HG03342 (cell line): Measurements from ENCODE around the gene ARHGAP15.

Source experiments
- ATAC-seq: cut with Tn5 transposase; IDR thresholded peaks from one replicate; pipeline ENCODE4 v1.9.1; 2021; ENCODE audit warnings: mild to moderate bottlenecking, moderate library complexity; ENCODE audit not compliant: unreplicated experiment

ARHGAP15 gene

GRCh38 chr2:143258126-143258892, 129.1 kb downstream of the ARHGAP15 start:
- ATAC-seq = no peak

GRCh38 chr2:143259368-143259958, 130.2 kb downstream of the ARHGAP15 start:
- ATAC-seq = peak; percentile 57

- ATAC-seq = peak; percentile 60
Observed at GRCh38 chr2:143261986-143262385, 132.8 kb downstream of the ARHGAP15 start.

GRCh38 chr2:143262389-143262788, 133.2 kb downstream of the ARHGAP15 start:
- no peak for ATAC-seq

GRCh38 chr2:143263066-143263625, 133.9 kb downstream of the ARHGAP15 start:
- no peak for ATAC-seq

- ATAC-seq = no peak
Observed at GRCh38 chr2:143264851-143265250, 135.6 kb downstream of the ARHGAP15 start.

- ATAC-seq = no peak
Observed at GRCh38 chr2:143279672-143280071, 150.5 kb downstream of the ARHGAP15 start.

GRCh38 chr2:143280097-143280757, 151.0 kb downstream of the ARHGAP15 start:
- ATAC-seq = no peak

- no peak for ATAC-seq
Observed at GRCh38 chr2:143282684-143283083, 153.5 kb downstream of the ARHGAP15 start.

GRCh38 chr2:143284087-143284675, 155.0 kb downstream of the ARHGAP15 start:
- peak; percentile 85 for ATAC-seq

GRCh38 chr2:143289025-143289424, 159.8 kb downstream of the ARHGAP15 start:
- ATAC-seq = no peak

- ATAC-seq = no peak
Observed at GRCh38 chr2:143290221-143290620, 161.0 kb downstream of the ARHGAP15 start.

- ATAC-seq = no peak
Observed at GRCh38 chr2:143294068-143294467, 164.8 kb downstream of the ARHGAP15 start.

- ATAC-seq = peak; percentile 49
Observed at GRCh38 chr2:143296089-143296488, 166.9 kb downstream of the ARHGAP15 start.

- no peak for ATAC-seq
Observed at GRCh38 chr2:143297182-143297581, 168.0 kb downstream of the ARHGAP15 start.

GRCh38 chr2:143300536-143300935, 171.3 kb downstream of the ARHGAP15 start:
- no peak for ATAC-seq

- ATAC-seq = no peak
Observed at GRCh38 chr2:143311426-143311825, 182.2 kb downstream of the ARHGAP15 start.

GRCh38 chr2:143312441-143312840, 183.2 kb downstream of the ARHGAP15 start:
- ATAC-seq = no peak

- no peak for ATAC-seq
Observed at GRCh38 chr2:143313861-143314260, 184.6 kb downstream of the ARHGAP15 start.

GRCh38 chr2:143321994-143322393, 192.8 kb downstream of the ARHGAP15 start:
- no peak for ATAC-seq

GRCh38 chr2:143329288-143329687, 200.1 kb downstream of the ARHGAP15 start:
- ATAC-seq = no peak
